ENCODE data around the gene SNTG2.

The SNTG2 gene

DNA sequence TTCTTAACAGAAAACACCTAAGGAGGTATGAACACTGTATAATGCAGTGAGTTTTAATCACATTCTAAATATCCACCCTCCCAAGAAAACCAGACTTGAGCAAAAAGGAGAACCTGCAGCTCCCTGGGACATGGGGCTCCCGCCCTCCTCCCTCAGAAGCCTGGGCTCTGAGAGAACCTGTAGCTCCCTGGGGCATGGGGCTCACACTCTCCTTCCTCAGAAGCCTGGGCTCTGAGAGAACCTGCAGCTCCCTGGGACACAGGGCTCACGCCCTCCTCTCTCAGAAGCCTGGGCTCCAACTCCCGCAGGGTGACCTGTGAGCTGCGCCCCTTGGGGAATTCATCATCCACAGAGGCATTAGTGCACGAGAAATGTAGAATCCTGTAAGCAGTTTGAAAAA is 222.9 kb downstream of the SNTG2 start:
- no peak overlapping the region for H3K4me3 ChIP-seq (ENCODE audit: low read length, poor library complexity, severe bottlenecking)
- H3K9me2 ChIP-seq (replicated peaks; ENCODE audit: low read depth, low read length) = no peaks in the 10 kb centered on the region
- no peak overlapping the region for H2AFZ ChIP-seq (ENCODE audit: low read length)
- H3K27me3 ChIP-seq (ENCODE audit: insufficient read depth, low read length, poor library complexity, severe bottlenecking) = no peaks in the 10 kb centered on the region
- H3K9ac ChIP-seq (ENCODE audit: low read depth, low read length, poor library complexity, severe bottlenecking) = no peak overlapping the region
- peaks cover 55% of the 10 kb centered on the region for H3K4me1 ChIP-seq (ENCODE audit: insufficient read depth, low read length, poor library complexity, severe bottlenecking)
- TF ChIP-seq, protein P1, sequence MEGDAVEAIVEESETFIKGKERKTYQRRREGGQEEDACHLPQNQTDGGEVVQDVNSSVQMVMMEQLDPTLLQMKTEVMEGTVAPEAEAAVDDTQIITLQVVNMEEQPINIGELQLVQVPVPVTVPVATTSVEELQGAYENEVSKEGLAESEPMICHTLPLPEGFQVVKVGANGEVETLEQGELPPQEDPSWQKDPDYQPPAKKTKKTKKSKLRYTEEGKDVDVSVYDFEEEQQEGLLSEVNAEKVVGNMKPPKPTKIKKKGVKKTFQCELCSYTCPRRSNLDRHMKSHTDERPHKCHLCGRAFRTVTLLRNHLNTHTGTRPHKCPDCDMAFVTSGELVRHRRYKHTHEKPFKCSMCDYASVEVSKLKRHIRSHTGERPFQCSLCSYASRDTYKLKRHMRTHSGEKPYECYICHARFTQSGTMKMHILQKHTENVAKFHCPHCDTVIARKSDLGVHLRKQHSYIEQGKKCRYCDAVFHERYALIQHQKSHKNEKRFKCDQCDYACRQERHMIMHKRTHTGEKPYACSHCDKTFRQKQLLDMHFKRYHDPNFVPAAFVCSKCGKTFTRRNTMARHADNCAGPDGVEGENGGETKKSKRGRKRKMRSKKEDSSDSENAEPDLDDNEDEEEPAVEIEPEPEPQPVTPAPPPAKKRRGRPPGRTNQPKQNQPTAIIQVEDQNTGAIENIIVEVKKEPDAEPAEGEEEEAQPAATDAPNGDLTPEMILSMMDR (conservative IDR thresholded peaks at IDR 0.05; ENCODE audit: low read length) = no peak
- no peaks in the 10 kb centered on the region for H4K20me1 ChIP-seq (ENCODE audit: insufficient read depth, low read length, poor library complexity, severe bottlenecking)
- H3F3A ChIP-seq (ENCODE audit: low read depth) = no peaks in the 10 kb centered on the region
- H3K36me3 ChIP-seq (ENCODE audit: insufficient read depth, low read length) = no peaks in the 10 kb centered on the region
- peak overlapping the region; percentile 52 for H3K4me2 ChIP-seq (ENCODE audit: low read depth, low read length, poor library complexity, severe bottlenecking)
- H3K79me2 ChIP-seq (ENCODE audit: insufficient read depth, low read length) = no peaks in the 10 kb centered on the region
- H3K9me3 ChIP-seq (ENCODE audit: insufficient read depth, low read depth, low read length) = no peaks in the 10 kb centered on the region

DNA sequence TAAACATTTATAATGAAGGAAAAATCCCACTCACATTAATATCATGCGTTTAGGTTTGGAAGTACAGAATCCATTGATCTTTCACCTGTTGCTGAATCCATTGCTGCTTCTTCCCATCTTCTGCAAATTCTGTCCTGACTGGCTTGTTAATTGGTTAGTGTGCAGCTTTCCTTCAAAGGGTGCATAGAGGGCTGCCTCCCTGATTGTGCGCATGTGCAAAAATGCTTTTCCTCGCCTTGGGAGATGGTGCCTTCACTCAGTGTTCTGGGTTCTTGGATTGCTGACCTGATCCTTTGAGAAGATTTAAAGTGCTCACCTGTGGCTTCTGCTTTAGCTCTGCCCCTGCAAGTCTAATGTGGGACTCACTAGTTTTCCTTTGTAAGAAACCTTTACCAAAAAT is 231.2 kb downstream of the SNTG2 start:
- Histone ChIP-seq H3K4me3 (ENCODE audit: low read length, poor library complexity, severe bottlenecking) (no peak overlapping the region), H3K4me2 (ENCODE audit: low read depth, low read length, poor library complexity, severe bottlenecking) (no peak overlapping the region), H3K4me1 (ENCODE audit: insufficient read depth, low read length, poor library complexity, severe bottlenecking) (no peaks in the 10 kb centered on the region), H3F3A (ENCODE audit: low read depth) (no peaks in the 10 kb centered on the region), H3K27me3 (ENCODE audit: insufficient read depth, low read length, poor library complexity, severe bottlenecking) (no peaks in the 10 kb centered on the region), H3K9me2 (replicated peaks; ENCODE audit: low read depth, low read length) (no peaks in the 10 kb centered on the region), H4K20me1 (ENCODE audit: insufficient read depth, low read length, poor library complexity, severe bottlenecking) (no peaks in the 10 kb centered on the region), H3K9me3 (ENCODE audit: insufficient read depth, low read depth, low read length) (peaks cover 6% of the 10 kb centered on the region; the same call in 1 of the 2 replicates), H2AFZ (ENCODE audit: low read length) (no peak overlapping the region), H3K36me3 (ENCODE audit: insufficient read depth, low read length) (no peaks in the 10 kb centered on the region), H3K79me2 (ENCODE audit: insufficient read depth, low read length) (no peaks in the 10 kb centered on the region), H3K9ac (ENCODE audit: low read depth, low read length, poor library complexity, severe bottlenecking) (no peak overlapping the region)
- TF ChIP-seq EZH2phosphoT487 (IDR thresholded peaks at IDR 0.05; ENCODE audit: borderline replicate concordance) = no peak
- TF ChIP-seq, protein P1 (conservative IDR thresholded peaks at IDR 0.05; ENCODE audit: low read length) = no peak

DNA sequence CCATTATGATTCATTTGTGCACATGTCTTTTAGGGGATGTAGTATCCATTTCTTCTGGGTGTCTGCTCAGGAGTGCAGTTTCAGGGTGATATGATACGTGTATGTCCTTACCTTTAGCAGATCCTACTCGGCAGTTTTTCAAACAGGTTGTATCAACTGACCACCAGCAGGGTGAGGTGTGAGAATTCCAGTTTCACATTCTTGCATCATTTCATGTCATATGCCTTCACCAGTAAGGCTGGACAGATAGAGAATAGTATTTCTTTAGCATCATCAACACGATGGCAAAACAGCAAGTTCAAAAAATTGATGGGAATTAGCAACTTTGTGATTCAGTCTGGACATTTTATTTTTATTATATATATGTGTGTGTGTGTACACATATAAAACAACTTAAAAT is 232.7 kb downstream of the SNTG2 start:
- Histone ChIP-seq H3K9ac (ENCODE audit: low read depth, low read length, poor library complexity, severe bottlenecking) (no peak overlapping the region), H3K27me3 (ENCODE audit: insufficient read depth, low read length, poor library complexity, severe bottlenecking) (no peaks in the 10 kb centered on the region), H3K9me3 (ENCODE audit: insufficient read depth, low read depth, low read length) (peaks cover 6% of the 10 kb centered on the region; the same call in 1 of the 2 replicates), H3K79me2 (ENCODE audit: insufficient read depth, low read length) (no peaks in the 10 kb centered on the region), H2AFZ (ENCODE audit: low read length) (no peak overlapping the region), H3K9me2 (replicated peaks; ENCODE audit: low read depth, low read length) (no peaks in the 10 kb centered on the region), H3K4me3 (ENCODE audit: low read length, poor library complexity, severe bottlenecking) (no peak overlapping the region), H3K4me1 (ENCODE audit: insufficient read depth, low read length, poor library complexity, severe bottlenecking) (no peaks in the 10 kb centered on the region), H3K36me3 (ENCODE audit: insufficient read depth, low read length) (no peaks in the 10 kb centered on the region), H3K4me2 (ENCODE audit: low read depth, low read length, poor library complexity, severe bottlenecking) (no peak overlapping the region), H3F3A (ENCODE audit: low read depth) (no peaks in the 10 kb centered on the region), H4K20me1 (ENCODE audit: insufficient read depth, low read length, poor library complexity, severe bottlenecking) (no peaks in the 10 kb centered on the region)
- TF ChIP-seq, protein P1 (conservative IDR thresholded peaks at IDR 0.05; ENCODE audit: low read length) = no peak
- TF ChIP-seq EZH2phosphoT487 (IDR thresholded peaks at IDR 0.05; ENCODE audit: borderline replicate concordance) = no peak
